Fibroblast of skin of right quadriceps (primary cell): ENCODE results near the gene ADRA2C.

Experiments
- DNase-seq: peaks from one replicate; pipeline ENCODE4 v3.0.0-alpha.2; 2013

ADRA2C gene

GRCh38 chr4:3762753-3763549 lies 3.2 kb upstream of the ADRA2C start:
- DNase-seq, result no peak

DNA sequence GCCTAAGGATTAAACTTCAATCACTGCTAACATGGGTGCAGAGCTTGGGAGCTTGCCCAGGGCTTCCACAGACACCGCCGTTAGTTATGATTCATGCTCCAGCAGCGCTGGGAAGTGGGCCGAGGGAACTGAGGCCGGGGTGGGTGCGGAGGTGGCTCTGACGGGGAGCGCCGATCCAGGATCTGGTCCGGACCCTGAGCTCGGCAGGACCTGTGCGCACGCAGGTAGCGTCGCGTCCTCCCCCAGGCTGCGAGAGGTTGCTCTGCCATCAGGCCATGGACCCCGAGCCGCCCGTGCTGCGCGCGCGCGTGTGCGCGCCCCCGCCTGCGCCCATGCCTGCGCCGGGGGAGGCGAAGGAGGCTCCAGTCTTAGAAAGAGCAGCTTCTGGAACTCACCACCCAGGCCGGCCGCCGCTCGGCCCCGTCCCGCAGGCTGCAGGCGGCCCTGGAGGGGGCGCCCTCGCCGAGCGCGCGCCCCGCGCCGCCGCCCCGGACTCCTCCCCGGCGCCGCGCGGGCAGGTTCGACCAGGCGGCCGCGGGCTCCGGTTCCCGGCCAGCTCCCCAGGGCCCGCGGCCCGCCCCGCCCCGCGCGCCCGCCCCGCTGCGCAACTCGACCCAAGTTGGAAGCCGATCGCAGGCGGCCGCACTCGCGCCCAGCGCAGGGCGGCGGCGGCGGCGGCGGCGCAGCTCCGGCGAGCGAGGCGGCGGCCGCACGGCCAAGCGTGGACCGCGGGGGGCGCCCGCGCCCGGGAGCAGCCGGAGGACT lies 732 bp upstream of the ADRA2C start:
- DNase-seq, result peak; percentile 49

- DNase-seq, result peak; percentile 15
Measured at GRCh38 chr4:3766785-3767569, 792 bp downstream of the ADRA2C start.

DNA sequence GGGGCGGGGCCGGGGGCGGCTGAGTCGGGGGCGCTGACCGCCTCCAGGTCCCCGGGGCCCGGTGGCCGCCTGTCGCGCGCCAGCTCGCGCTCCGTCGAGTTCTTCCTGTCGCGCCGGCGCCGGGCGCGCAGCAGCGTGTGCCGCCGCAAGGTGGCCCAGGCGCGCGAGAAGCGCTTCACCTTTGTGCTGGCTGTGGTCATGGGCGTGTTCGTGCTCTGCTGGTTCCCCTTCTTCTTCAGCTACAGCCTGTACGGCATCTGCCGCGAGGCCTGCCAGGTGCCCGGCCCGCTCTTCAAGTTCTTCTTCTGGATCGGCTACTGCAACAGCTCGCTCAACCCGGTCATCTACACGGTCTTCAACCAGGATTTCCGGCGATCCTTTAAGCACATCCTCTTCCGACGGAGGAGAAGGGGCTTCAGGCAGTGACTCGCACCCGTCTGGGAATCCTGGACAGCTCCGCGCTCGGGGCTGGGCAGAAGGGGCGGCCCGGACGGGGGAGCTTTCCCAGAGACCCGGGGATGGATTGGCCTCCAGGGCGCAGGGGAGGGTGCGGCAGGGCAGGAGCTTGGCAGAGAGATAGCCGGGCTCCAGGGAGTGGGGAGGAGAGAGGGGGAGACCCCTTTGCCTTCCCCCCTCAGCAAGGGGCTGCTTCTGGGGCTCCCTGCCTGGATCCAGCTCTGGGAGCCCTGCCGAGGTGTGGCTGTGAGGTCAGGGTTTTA lies 1.5 kb downstream of the ADRA2C start:
- DNase-seq, result peak; percentile 5

DNA sequence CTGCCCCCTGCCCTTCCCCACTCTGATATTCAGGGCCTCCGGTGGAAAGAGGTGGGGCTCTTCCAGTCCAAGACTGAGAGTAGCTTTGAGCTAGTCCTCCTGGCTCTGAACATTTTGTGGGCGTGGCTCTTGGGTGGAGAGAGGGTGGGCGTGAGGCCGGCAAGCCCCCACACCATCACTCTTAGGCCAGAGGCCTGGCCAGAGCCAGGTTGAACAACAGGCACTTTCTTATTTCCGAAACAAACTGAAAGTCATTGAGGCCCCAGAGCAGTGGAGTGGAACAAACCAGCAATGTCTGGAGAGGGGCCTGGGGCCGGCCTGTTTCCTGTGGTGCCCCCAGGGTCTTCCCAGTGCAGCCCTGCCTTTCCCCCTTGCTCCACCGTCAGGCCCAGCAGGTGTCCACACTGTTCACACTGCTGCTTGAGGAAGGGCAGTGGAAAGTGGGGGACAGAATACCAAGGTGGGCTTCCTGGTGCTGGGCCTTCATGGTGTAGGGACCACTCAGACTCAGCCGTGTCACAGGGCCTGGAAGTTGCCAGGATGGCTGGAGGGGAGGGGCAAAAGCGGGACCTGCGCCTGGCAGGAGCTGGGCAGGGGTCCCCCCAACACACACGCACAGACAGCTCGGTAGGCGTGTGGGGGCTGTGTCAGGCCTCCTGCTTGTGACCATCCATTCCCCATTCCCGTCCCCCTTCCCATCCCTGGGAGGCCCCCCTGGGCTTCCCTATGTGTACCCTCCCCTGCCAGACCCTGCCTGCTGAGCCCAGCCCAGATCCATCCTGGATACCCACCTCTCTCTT lies 2.9 kb downstream of the ADRA2C start:
- no peak for DNase-seq

DNA sequence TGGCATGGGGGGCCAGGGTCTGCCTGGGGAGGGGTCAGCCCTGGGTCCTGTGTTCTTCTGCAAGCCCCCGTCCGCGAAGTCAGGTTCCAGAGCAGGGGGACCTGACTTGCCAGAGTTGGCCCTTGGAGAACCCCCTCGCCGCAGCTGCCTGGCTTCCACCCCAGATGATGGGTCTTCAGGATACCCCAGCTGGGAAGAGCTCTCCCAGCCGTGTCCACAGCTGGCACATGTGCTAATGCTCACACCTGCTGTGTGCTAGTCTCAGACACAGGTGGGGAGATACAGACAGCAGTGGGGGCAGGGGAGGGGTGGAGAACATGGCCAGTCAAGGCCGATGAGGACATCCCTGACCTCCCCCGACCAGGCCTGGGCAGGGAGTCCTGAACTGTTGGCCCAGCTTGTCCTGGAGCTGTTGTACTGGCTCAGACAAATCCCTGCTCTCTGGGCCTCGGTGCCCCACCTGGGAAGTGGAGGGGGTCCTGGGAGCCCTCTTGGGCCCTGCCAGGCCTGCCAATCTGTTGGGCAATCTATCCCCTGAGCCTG lies 3.5 kb downstream of the ADRA2C start:
- DNase-seq, result no peak

GRCh38 chr4:3770323-3771163 lies 4.4 kb downstream of the ADRA2C start:
- no peak for DNase-seq

GRCh38 chr4:3771164-3771809 lies 5.1 kb downstream of the ADRA2C start:
- no peak for DNase-seq

GRCh38 chr4:3771939-3772495 lies 5.8 kb downstream of the ADRA2C start:
- no peak for DNase-seq

- no peak for DNase-seq
Measured at GRCh38 chr4:3772632-3773031, 6.4 kb downstream of the ADRA2C start.

DNA sequence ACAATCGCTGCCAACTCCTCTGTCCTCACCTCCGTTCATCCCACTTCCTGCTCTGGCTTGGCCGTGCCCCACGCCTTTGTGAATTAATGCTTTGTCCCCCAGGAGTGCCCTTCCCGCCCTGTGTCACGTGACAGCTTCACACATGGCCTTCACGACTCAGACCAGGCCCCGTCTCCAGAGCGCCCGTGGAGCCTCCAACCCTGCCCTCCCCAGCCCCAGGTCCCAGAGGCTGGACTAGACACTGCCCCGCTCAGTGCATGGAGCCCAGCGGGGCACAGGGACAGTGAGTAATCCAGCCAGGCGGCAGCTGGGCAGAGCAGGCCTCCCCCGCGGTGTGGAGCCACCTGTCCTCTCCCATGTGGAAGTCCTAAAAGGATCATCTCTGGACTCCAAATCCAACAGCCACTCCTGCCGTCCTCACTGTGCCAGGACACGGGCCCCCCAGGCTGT lies 7.4 kb downstream of the ADRA2C start:
- DNase-seq, result no peak

DNA sequence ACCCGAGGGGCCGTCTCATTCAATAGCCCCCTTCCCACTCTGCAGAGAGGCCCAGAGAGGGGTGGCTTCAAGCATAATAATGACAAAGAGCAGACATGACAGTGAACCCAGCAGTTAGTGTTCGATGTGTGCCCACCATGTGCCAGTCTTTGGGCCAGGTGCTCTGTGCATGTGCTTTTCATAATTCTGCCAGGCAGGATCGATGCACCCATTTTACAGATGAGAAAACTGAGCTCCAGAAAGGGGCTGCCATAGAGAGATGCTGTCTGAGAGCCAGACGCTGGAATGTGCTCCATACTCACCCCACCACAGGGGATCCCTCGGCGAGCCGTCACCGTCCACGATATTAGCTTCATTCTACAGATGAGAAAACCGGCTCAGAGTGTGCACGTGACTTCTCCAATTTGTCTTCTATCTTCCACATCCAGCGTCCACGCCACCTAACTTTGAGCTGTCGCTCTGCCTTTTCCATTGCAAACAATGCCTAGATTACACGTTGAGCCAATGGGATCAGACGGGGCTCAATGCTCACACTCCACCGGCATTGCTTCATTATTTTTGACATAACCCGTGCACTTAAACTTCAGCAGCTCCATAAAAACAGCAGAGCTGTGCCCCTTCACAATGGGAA lies 8.2 kb downstream of the ADRA2C start:
- no peak for DNase-seq

DNA sequence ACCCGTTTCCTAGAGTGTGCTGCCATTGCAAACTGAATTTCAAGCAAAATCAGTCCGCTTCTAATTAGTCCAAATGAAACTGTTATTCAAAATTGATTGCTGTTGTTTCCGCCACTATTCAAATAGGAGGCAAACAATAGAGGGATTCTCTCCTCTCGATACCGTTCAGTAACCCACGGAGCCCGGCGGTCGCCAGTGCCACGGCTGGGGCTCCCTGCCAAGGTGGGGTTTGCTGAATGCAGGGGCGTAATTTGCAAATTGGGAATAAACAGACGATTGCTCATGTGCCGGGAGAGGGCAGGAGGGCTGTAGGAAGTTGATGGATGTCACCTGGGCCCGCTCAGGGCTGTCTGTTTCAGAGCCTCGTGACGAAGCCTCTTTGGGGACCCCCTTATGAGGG lies 8.8 kb downstream of the ADRA2C start:
- DNase-seq, result no peak

DNA sequence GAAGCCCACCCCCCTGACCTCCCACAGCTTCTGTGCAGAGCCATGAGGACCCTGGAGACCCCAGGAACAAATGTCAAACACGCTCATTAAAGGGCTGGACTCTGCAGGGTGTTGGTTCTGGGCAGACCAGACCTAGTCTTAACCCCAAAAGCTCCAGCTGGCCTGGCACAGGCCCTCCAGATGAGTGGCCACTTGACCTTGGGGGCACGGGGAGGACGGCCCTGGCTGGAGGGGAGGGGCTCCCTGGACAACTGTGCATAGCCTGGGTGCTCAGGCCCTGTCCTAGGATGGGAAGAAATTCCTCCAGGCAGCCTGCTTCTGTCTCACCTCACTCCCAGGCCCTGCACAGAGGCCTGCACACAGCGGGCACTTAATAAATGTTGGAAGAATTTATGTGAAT lies 9.4 kb downstream of the ADRA2C start:
- DNase-seq, result no peak

DNA sequence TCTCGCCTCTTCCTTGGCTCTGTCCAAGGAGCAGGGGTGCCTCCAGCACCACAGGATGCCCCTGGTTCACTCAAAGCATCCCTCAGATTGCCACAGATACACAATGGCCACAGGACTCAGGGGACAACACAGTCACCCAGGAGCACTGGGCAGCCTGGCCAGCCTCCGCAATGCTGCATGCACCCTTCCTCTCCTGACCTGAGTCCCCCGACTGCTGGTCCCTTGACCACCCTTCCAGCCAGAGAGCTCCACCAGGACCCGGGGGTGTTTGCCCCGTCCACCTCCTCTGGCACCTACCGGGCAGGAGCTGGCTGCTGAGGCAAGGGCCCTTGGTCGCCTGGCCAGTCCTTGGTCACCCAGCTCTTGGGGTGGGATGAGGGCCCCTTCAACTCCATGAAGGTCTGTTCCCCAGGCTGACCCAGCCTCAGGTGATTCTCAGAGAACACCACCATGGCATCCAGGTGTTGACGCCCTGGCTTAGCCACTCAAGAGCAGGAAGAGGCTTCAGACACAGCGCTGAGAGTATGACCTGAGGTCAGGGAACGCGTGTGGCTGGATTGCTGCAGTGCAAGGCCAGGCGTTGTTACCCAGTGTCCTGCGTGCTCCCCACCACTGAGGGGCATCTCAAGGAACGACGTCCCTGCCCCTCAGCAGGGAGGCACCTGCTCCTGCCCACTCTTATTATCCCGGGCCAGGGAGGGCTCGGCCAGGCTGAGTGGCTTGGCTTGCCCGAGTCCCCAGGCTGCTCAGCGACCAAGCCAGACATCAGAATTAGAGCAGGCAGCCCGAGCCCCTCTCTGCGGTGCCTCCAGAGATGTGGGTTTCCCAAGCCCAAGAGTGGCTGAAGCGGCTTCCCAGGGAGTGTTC lies 10.2 kb downstream of the ADRA2C start:
- DNase-seq, result no peak

- DNase-seq, result no peak
Measured at GRCh38 chr4:3777033-3777390, 10.8 kb downstream of the ADRA2C start.

GRCh38 chr4:3777669-3778068 lies 11.5 kb downstream of the ADRA2C start:
- no peak for DNase-seq

DNA sequence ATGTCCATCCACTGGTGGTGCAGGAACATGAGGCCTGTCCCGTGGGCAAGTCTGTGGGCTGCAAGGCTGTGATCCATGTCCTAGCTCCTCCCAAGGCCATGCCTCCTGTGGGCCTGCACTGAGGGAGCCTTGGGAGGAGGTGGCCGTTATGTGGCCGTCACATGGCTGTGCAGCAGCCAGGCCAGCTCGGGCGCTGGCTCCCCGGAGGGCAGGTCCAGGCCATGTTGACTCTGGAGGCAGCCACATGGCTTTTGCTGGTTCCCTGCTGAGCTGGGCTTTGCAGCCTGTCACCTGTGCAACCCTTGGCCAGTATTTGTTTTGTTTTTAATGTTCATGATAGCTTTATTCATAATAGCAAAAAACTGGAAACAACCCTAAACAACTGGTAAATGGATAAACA lies 13.3 kb downstream of the ADRA2C start:
- no peak for DNase-seq
